HUES6 (cell line): Measurements from ENCODE around the gene MBD2.

Experiments
- H3K27ac ChIP-seq: 2 replicates; pipeline ENCODE4 v1.7.0; 2013; ENCODE audit warnings: low read depth, mild to moderate bottlenecking, low read length, inconsistent platforms
- H3K27me3 ChIP-seq: 2 replicates; pipeline ENCODE4 v1.6.1; 2013; ENCODE audit warnings: low read length; ENCODE audit not compliant: control insufficient read depth, insufficient read depth
- H3K36me3 ChIP-seq: 2 replicates; pipeline ENCODE4 v1.6.1; 2013; ENCODE audit warnings: low read length; ENCODE audit not compliant: control insufficient read depth, insufficient read depth
- H3K4me1 ChIP-seq: 2 replicates; pipeline ENCODE4 v1.6.1; 2013; ENCODE audit warnings: low read length; ENCODE audit not compliant: control insufficient read depth, insufficient read depth
- H3K4me3 ChIP-seq: 2 replicates; pipeline ENCODE4 v1.5.1; 2013; ENCODE audit warnings: low read depth, low read length
- H3K9ac ChIP-seq: one replicate; pipeline ENCODE4 v1.6.1; 2013; ENCODE audit warnings: mild to moderate bottlenecking, low read length
- H3K9me3 ChIP-seq: 2 replicates; pipeline ENCODE4 v1.6.1; 2013; ENCODE audit warnings: low read depth, low read length; ENCODE audit not compliant: control insufficient read depth, insufficient read depth

MBD2 gene

DNA sequence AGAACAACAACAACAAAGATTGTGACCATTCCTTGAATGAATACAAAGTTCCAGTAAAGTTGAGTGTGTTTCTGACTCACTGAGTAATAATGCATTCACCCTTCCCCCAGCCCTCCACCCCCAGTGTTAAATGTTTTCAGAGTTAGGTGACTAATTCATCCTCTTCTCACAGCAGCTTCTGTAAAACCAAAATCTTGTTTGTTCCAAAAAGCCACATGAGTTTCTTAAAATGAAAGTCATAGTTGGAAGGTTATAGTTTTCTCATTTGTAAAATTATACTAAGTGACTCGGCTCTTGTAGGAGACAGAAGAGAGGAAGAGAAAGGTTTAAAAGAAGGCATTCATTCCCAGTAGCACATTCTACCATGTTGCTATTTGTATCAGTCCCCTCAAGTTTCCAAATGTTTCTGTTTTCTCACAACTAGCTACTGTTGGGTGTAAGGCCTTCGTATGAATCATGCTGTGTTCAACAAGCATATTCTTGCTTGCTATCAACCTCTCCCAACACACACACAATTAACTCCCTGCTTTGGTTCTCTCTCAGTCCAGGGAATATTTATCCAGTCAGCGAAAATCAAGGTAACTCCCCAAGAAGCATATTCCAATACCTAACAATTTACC lies 75.3 kb downstream of the MBD2 start:
- Histone ChIP-seq H3K36me3 (no peaks in the 10 kb centered on the region), H3K4me3 (peak overlapping the region; percentile 5; the same call in 1 of the 2 replicates), H3K9ac (peak overlapping the region; percentile 45), H3K27me3 (no peaks in the 10 kb centered on the region), H3K4me1 (peaks cover 18% of the 10 kb centered on the region), H3K9me3 (no peaks in the 10 kb centered on the region), H3K27ac (peak overlapping the region; percentile 76; the same call in 1 of the 2 replicates)

DNA sequence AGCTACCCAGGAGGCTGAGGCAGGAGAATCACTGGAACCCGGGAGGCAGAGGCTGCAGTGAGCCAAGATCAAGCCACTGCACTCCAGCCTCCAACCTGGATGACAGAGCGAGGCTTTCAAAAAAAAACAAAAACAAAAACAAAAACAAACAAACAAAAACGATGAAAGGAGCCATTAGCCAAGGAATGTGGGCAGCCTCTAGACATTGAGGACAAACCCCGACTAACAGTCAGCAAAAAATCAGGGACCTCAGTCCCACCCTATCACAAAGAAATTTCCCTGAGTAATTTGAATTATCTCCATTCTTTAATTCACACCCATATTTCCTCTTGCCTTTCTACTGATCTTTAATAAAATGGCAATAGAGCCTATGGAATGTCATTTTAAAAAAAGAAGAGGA lies 75.8 kb downstream of the MBD2 start:
- Histone ChIP-seq H3K27me3 (no peaks in the 10 kb centered on the region), H3K9me3 (peaks cover 2% of the 10 kb centered on the region), H3K36me3 (no peaks in the 10 kb centered on the region), H3K4me3 (peak overlapping the region; percentile 5; the same call in 1 of the 2 replicates), H3K27ac (peak overlapping the region; percentile 76; the same call in 1 of the 2 replicates), H3K4me1 (peaks cover 18% of the 10 kb centered on the region), H3K9ac (peak overlapping the region; percentile 8)

GRCh38 chr18:54148151-54148550 lies 76.3 kb downstream of the MBD2 start:
- Histone ChIP-seq H3K27ac (no peak overlapping the region), H3K9ac (no peak overlapping the region), H3K4me1 (peaks cover 18% of the 10 kb centered on the region), H3K4me3 (no peak overlapping the region), H3K9me3 (peaks cover 7% of the 10 kb centered on the region), H3K27me3 (no peaks in the 10 kb centered on the region), H3K36me3 (no peaks in the 10 kb centered on the region)

GRCh38 chr18:54147439-54147838 lies 77.0 kb downstream of the MBD2 start:
- Histone ChIP-seq H3K27ac (no peak overlapping the region), H3K36me3 (no peaks in the 10 kb centered on the region), H3K27me3 (no peaks in the 10 kb centered on the region), H3K4me3 (no peak overlapping the region), H3K9ac (no peak overlapping the region), H3K9me3 (peaks cover 11% of the 10 kb centered on the region), H3K4me1 (peaks cover 18% of the 10 kb centered on the region)

DNA sequence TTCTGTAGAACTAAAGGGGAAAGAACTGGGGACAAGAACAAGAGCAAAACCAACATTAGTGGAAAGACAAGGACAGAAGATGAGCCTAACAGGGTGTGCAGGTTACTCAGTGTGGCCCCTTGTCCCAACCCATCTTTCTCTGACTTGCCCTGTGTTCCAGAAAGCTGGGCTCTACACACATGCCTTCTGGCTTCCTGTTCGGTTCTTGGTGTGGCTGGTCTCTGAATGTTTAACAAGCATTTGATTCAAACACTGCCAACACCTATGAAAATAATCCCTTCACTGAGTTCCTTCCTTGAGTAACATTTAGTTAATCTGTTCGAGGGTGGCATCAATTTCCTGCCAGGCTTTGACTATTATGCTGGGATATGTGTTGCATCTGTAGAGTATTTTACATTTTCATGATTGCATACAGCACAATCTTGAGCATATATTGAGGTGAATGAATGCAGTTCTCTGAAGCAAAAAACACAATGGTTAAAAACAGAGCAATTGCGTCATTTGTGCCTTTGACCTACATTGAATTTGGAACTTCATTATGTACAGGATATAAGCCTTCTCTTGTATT lies 83.3 kb downstream of the MBD2 start:
- Histone ChIP-seq H3K36me3 (no peaks in the 10 kb centered on the region), H3K9ac (no peak overlapping the region), H3K4me1 (no peaks in the 10 kb centered on the region), H3K4me3 (no peak overlapping the region), H3K9me3 (peaks cover 36% of the 10 kb centered on the region), H3K27me3 (no peaks in the 10 kb centered on the region), H3K27ac (no peak overlapping the region)

DNA sequence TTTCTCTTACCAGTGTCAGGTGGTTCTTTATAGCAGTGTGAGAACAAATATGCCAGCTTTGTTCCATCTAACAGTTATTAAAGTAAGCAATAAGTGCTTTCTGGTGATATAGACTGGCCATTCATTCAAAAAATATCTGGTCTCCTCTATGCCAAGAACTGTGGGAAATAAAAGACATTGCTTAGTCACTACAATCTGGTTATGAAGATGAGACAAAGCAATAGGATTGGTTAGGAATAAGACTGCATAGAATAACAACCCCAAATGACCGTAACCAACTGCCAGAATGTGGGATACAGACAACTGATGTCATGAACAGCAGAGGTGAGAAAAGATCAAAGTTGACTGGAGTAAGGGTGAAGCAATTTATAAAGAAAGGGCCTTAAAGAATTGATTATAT lies 83.8 kb downstream of the MBD2 start:
- Histone ChIP-seq H3K27me3 (no peaks in the 10 kb centered on the region), H3K9me3 (peaks cover 36% of the 10 kb centered on the region), H3K4me3 (no peak overlapping the region), H3K36me3 (no peaks in the 10 kb centered on the region), H3K27ac (no peak overlapping the region), H3K9ac (no peak overlapping the region), H3K4me1 (no peaks in the 10 kb centered on the region)

DNA sequence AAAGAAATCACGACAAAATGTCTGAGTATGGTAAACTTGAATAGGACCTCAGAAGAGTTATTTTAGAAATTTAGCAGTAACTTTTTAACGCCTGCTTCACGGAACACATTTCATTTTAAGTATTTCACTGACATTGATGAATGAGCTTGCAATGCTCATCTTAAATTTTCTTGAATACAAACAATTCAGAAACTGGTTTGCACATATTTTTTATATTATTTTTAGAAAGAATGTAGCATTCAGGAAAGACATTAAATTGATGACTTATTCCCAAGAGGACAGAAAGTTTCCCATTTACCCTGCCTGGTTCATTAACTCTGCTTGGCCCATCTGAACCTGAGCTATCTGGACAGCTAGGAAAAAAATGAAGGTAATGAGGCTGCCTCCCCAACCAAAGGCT lies 89.3 kb downstream of the MBD2 start:
- Histone ChIP-seq H3K27ac (no peak overlapping the region), H3K4me1 (peaks cover 10% of the 10 kb centered on the region; the same call in 1 of the 2 replicates), H3K36me3 (no peaks in the 10 kb centered on the region), H3K27me3 (no peaks in the 10 kb centered on the region), H3K4me3 (no peak overlapping the region), H3K9me3 (peaks cover 23% of the 10 kb centered on the region), H3K9ac (no peak overlapping the region)

DNA sequence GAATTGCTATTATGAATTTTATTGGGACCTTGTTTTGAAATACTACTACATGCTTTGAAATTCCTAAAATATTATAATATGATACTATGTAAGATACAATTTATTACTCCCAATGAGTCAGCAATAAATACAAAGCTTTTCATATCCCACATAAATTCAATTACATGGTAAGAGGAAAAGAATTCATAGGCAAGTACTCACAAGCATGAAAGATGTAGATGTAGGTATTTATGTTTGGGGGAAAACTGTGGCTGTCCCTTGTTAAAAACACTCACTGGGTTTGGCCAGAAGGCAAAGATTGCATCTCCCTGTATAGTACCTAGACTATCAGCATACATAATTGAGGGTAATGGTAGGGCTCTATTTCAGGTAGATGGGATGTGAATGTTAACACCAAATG lies 90.4 kb downstream of the MBD2 start:
- H3K4me3 ChIP-seq = no peak overlapping the region
- no peak overlapping the region for H3K9ac ChIP-seq
- no peak overlapping the region for H3K27ac ChIP-seq
- peaks cover 12% of the 10 kb centered on the region for H3K9me3 ChIP-seq
- no peaks in the 10 kb centered on the region for H3K27me3 ChIP-seq
- H3K4me1 ChIP-seq = peaks cover 21% of the 10 kb centered on the region; the same call in 1 of the 2 replicates
- no peaks in the 10 kb centered on the region for H3K36me3 ChIP-seq

DNA sequence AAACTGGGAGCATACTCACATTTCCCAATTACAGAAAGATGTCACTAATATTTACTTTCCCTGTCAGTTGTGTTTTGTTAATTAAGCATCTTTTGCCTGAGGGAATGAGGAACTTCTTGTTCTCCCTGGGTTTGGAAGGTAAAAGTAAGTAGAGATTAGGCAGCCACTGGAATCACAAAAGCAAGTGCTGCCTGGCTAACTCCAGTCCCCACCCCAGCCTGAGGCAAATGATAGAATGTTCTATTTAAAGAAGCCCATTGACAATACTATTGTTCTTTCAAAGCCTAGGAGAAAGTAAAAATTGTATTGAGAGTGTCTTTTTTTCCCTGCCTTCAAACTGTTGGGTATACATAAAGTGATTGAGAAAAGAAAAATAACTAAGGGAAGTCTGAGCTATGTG lies 93.8 kb downstream of the MBD2 start:
- Histone ChIP-seq H3K27me3 (no peaks in the 10 kb centered on the region), H3K9ac (no peak overlapping the region), H3K4me1 (peaks cover 33% of the 10 kb centered on the region), H3K27ac (no peak overlapping the region), H3K36me3 (no peaks in the 10 kb centered on the region), H3K9me3 (0 out of 2 replicates have a peak, but pooled peaks cover 2% of the 10 kb centered on the region), H3K4me3 (no peak overlapping the region)

- Histone ChIP-seq H3K9ac (no peak overlapping the region), H3K27ac (no peak overlapping the region)
Observed at GRCh38 chr18:54130177-54130576, 94.3 kb downstream of the MBD2 start.

GRCh38 chr18:54129448-54130067 lies 94.9 kb downstream of the MBD2 start:
- Histone ChIP-seq H3K36me3 (no peaks in the 10 kb centered on the region), H3K4me3 (no peak overlapping the region), H3K4me1 (peaks cover 33% of the 10 kb centered on the region), H3K27me3 (no peaks in the 10 kb centered on the region), H3K9me3 (0 out of 2 replicates have a peak, but pooled peaks cover 2% of the 10 kb centered on the region), H3K27ac (no peak overlapping the region), H3K9ac (no peak overlapping the region)

More at GRCh38 chr18:54130177-54130576, 94.3 kb downstream of the MBD2 start:
- H3K9me3 ChIP-seq = 0 out of 2 replicates have a peak, but pooled peaks cover 2% of the 10 kb centered on the region
- H3K4me3 ChIP-seq = no peak overlapping the region
- H3K27me3 ChIP-seq = no peaks in the 10 kb centered on the region
- H3K36me3 ChIP-seq = no peaks in the 10 kb centered on the region
- H3K4me1 ChIP-seq = peaks cover 33% of the 10 kb centered on the region
